ENCODE measurements around the gene PLB1.

PLB1 gene

GRCh38 chr2:28593160-28593755, 97.4 kb downstream of the PLB1 start:
- DNase-seq: no peak

GRCh38 chr2:28594000-28594331, 98.1 kb downstream of the PLB1 start:
- DNase-seq: no peak

GRCh38 chr2:28594332-28595108, 98.7 kb downstream of the PLB1 start:
- peak; percentile 72 for DNase-seq

GRCh38 chr2:28595323-28595722, 99.5 kb downstream of the PLB1 start:
- DNase-seq: no peak

GRCh38 chr2:28598484-28598883, 102.6 kb downstream of the PLB1 start:
- no peak for DNase-seq

- DNase-seq: no peak
These were observed 104.3 kb downstream of the PLB1 start for GRCh38 chr2:28600181-28600580.

GRCh38 chr2:28601616-28602015, 105.8 kb downstream of the PLB1 start:
- no peak for DNase-seq

GRCh38 chr2:28602136-28602660, 106.3 kb downstream of the PLB1 start:
- no peak for DNase-seq

- no peak for DNase-seq
These were observed 107.1 kb downstream of the PLB1 start for GRCh38 chr2:28602751-28603639.

GRCh38 chr2:28603821-28604220, 108.0 kb downstream of the PLB1 start:
- no peak for DNase-seq

- DNase-seq: no peak
These were observed 108.5 kb downstream of the PLB1 start for GRCh38 chr2:28604284-28604843.

GRCh38 chr2:28606986-28607441, 111.2 kb downstream of the PLB1 start:
- DNase-seq: no peak

- no peak for DNase-seq
These were observed 112.1 kb downstream of the PLB1 start for GRCh38 chr2:28607730-28608499.

- no peak for DNase-seq
These were observed 112.9 kb downstream of the PLB1 start for GRCh38 chr2:28608500-28609424.

GRCh38 chr2:28610583-28611201, 114.8 kb downstream of the PLB1 start:
- DNase-seq: peak; percentile 74

GRCh38 chr2:28612131-28612812, 116.4 kb downstream of the PLB1 start:
- DNase-seq: no peak

- DNase-seq: no peak
These were observed 117.3 kb downstream of the PLB1 start for GRCh38 chr2:28613186-28613585.

GRCh38 chr2:28613633-28614501, 118.0 kb downstream of the PLB1 start:
- peak; percentile 74 for DNase-seq

GRCh38 chr2:28615706-28616105, 119.8 kb downstream of the PLB1 start:
- DNase-seq: no peak

Data from NCI-H226 (cell line).